ENCODE results near the gene EVC.
"Not testable (repeated sequence)": the region's sequence is repeated elsewhere in the genome, so short reads cannot be mapped to it uniquely, and the experiment has no call there.

The EVC gene

GRCh38 chr4:5852523-5853202, 141.7 kb downstream of the EVC start:
- DNase-seq = no peak
- Histone ChIP-seq H3K9ac (ENCODE audit: low read length) (no peak overlapping the region), H3K4me3 (ENCODE audit: low read length) (no peak overlapping the region), H3K79me2 (ENCODE audit: low read length) (no peaks in the 10 kb centered on the region), H4K20me1 (ENCODE audit: insufficient read depth, low read length) (no peaks in the 10 kb centered on the region), H3K9me3 (replicated peaks; ENCODE audit: insufficient read depth, low read length) (no peaks in the 10 kb centered on the region), H3K27me3 (replicated peaks; ENCODE audit: insufficient read depth, low read length) (no peaks in the 10 kb centered on the region), H3K36me3 (replicated peaks; ENCODE audit: insufficient read depth, low read length) (no peaks in the 10 kb centered on the region), H3F3A (ENCODE audit: insufficient read depth, low read length) (no peaks in the 10 kb centered on the region), H3K4me2 (ENCODE audit: low read depth, low read length) (no peak overlapping the region), H2AFZ (ENCODE audit: low read length) (no peak overlapping the region), H3K27ac (ENCODE audit: low read length) (no peak overlapping the region), H3K9me2 (replicated peaks; ENCODE audit: insufficient read depth, low read length) (no peaks in the 10 kb centered on the region), H3K4me1 (ENCODE audit: low read length) (no peaks in the 10 kb centered on the region)
- TF ChIP-seq EZH2 (optimal IDR thresholded peaks at IDR 0.05; ENCODE audit: low read depth, low read length) (no peak), CTCF (IDR thresholded peaks at IDR 0.05; ENCODE audit: low read length) (no peak), EZH2phosphoT487 (IDR thresholded peaks at IDR 0.05; ENCODE audit: low read length) (no peak)

GRCh38 chr4:5854929-5855328, 143.9 kb downstream of the EVC start:
- Histone ChIP-seq H3K27me3 (replicated peaks; ENCODE audit: insufficient read depth, low read length) (no peaks in the 10 kb centered on the region), H4K20me1 (ENCODE audit: insufficient read depth, low read length) (no peaks in the 10 kb centered on the region), H3K36me3 (replicated peaks; ENCODE audit: insufficient read depth, low read length) (no peaks in the 10 kb centered on the region), H3K9ac (ENCODE audit: low read length) (no peak overlapping the region), H3K4me2 (ENCODE audit: low read depth, low read length) (no peak overlapping the region), H3F3A (ENCODE audit: insufficient read depth, low read length) (no peaks in the 10 kb centered on the region), H2AFZ (ENCODE audit: low read length) (no peak overlapping the region), H3K27ac (ENCODE audit: low read length) (no peak overlapping the region), H3K4me1 (ENCODE audit: low read length) (no peaks in the 10 kb centered on the region), H3K9me2 (replicated peaks; ENCODE audit: insufficient read depth, low read length) (no peaks in the 10 kb centered on the region), H3K9me3 (replicated peaks; ENCODE audit: insufficient read depth, low read length) (no peaks in the 10 kb centered on the region), H3K4me3 (ENCODE audit: low read length) (no peak overlapping the region), H3K79me2 (ENCODE audit: low read length) (no peaks in the 10 kb centered on the region)
- TF ChIP-seq EZH2phosphoT487 (IDR thresholded peaks at IDR 0.05; ENCODE audit: low read length) (no peak), CTCF (IDR thresholded peaks at IDR 0.05; ENCODE audit: low read length) (no peak), EZH2 (optimal IDR thresholded peaks at IDR 0.05; ENCODE audit: low read depth, low read length) (no peak)
- no peak for DNase-seq

GRCh38 chr4:5856362-5856761, 145.4 kb downstream of the EVC start:
- H3K79me2 ChIP-seq (ENCODE audit: low read length); H3K4me2 ChIP-seq (ENCODE audit: low read depth, low read length); H4K20me1 ChIP-seq (ENCODE audit: insufficient read depth, low read length); H3K27me3 ChIP-seq (replicated peaks; ENCODE audit: insufficient read depth, low read length); H3K9ac ChIP-seq (ENCODE audit: low read length); H3K27ac ChIP-seq (ENCODE audit: low read length); H3K9me3 ChIP-seq (replicated peaks; ENCODE audit: insufficient read depth, low read length); H3K4me3 ChIP-seq (ENCODE audit: low read length); DNase-seq; H2AFZ ChIP-seq (ENCODE audit: low read length); H3K4me1 ChIP-seq (ENCODE audit: low read length); H3K9me2 ChIP-seq (replicated peaks; ENCODE audit: insufficient read depth, low read length); H3K36me3 ChIP-seq (replicated peaks; ENCODE audit: insufficient read depth, low read length); H3F3A ChIP-seq (ENCODE audit: insufficient read depth, low read length): not testable (repeated sequence)

- TF ChIP-seq CTCF (IDR thresholded peaks at IDR 0.05; ENCODE audit: low read length) = no peak
- no peak for TF ChIP-seq EZH2phosphoT487 (IDR thresholded peaks at IDR 0.05; ENCODE audit: low read length)
- TF ChIP-seq EZH2 (optimal IDR thresholded peaks at IDR 0.05; ENCODE audit: low read depth, low read length) = no peak
- no peaks in the 10 kb centered on the region for H3K4me1 ChIP-seq (ENCODE audit: low read length)
- no peak overlapping the region for H3K9ac ChIP-seq (ENCODE audit: low read length)
- no peaks in the 10 kb centered on the region for H3K36me3 ChIP-seq (replicated peaks; ENCODE audit: insufficient read depth, low read length)
- no peaks in the 10 kb centered on the region for H3K9me2 ChIP-seq (replicated peaks; ENCODE audit: insufficient read depth, low read length)
- no peaks in the 10 kb centered on the region for H3K27me3 ChIP-seq (replicated peaks; ENCODE audit: insufficient read depth, low read length)
- H3K79me2 ChIP-seq (ENCODE audit: low read length) = no peaks in the 10 kb centered on the region
- no peak overlapping the region for H2AFZ ChIP-seq (ENCODE audit: low read length)
- H3F3A ChIP-seq (ENCODE audit: insufficient read depth, low read length) = no peaks in the 10 kb centered on the region
- H4K20me1 ChIP-seq (ENCODE audit: insufficient read depth, low read length) = no peaks in the 10 kb centered on the region
- no peak overlapping the region for H3K27ac ChIP-seq (ENCODE audit: low read length)
- no peaks in the 10 kb centered on the region for H3K9me3 ChIP-seq (replicated peaks; ENCODE audit: insufficient read depth, low read length)
- H3K4me3 ChIP-seq (ENCODE audit: low read length) = no peak overlapping the region
- no peak overlapping the region for H3K4me2 ChIP-seq (ENCODE audit: low read depth, low read length)
- no peak for DNase-seq
These were observed 146.2 kb downstream of the EVC start for GRCh38 chr4:5857199-5857598.

Measured in MM.1S (cell line).